Pancreas (tissue), 10 donors: ENCODE data around the gene CTDNEP1. TPM values are rescaled to one million over a fixed set of nuclear protein-coding genes. Genes with fewer than 3 reads are reported as not detected.

ENCODE experiments used
- ATAC-seq, 4 donors: fragments of 200-7000 bp; cut with Tn5 transposase; one replicate each; pipeline versions ENCODE4 v1.8.0 to v1.9.1; 2020; ENCODE audit warnings: mild to moderate bottlenecking in 4 of 4, moderate library complexity in 4 of 4
- DNase-seq, 6 donors: peaks; one replicate each; pipeline ENCODE4 v3.0.0-alpha.2; 2020
- FAIRE-seq: peaks from 2 replicates; lab custom pipeline; 2012; peaks lifted over from hg19 to GRCh38; lab: Jason Lieb, UNC
- H3K27ac ChIP-seq, 4 donors: fragments of 200-600 bp; sonication (generic); 1 replicate in 3 of 4; 2 replicates in 1 of 4; pipeline versions ENCODE4 v1.5.0 to v1.8.0; 2020
- H3K27me3 ChIP-seq, 4 donors: fragments of 200-600 bp; one replicate each; pipeline ENCODE4 v1.8.0; 2021
- H3K36me3 ChIP-seq, 3 donors: fragments of 200-600 bp; sonication (generic) in 1 of 3; one replicate each; pipeline versions ENCODE4 v1.5.0 to v1.8.0; 2020 to 2021
- H3K4me1 ChIP-seq, 3 donors: fragments of 200-600 bp; one replicate each; pipeline ENCODE4 v1.8.0; 2021
- H3K4me3 ChIP-seq, 4 donors: fragments of 200-600 bp; sonication (generic) in 2 of 4; one replicate each; pipeline versions ENCODE4 v1.5.0 to v1.8.0; 2020 to 2021
- H3K9me3 ChIP-seq, 4 donors: fragments of 200-600 bp; one replicate each; pipeline ENCODE4 v1.8.0; 2021
- WGBS, 2 donors: extraction: QIAGEN DNeasy Blood & Tissue Kit; methylation state at CpG; one replicate each; pipeline ENCODE4 v1.1.7; 2013; 5-methylcytosine and 5-hydroxymethylcytosine counted together
- intact Hi-C, 3 donors: fragments of 100-400 bp; cut with DNase I; formaldehyde crosslinking; loops; one replicate each; pipeline versions ENCODE4 v1.11.1 to v1.14.2; 2022
- polyA plus RNA-seq, 2 donors: library from polyadenylated mRNA; stranded (reverse); fragments of 200-250 nt; gene quantifications; one replicate each; pipeline ENCODE4 v1.2.3, GENCODE V29; 2013
- total RNA-seq, 6 donors: library from RNA; stranded (reverse); fragmentation: NEBNext Ultra II Directional in 4 of 6; extraction: Animal tissue kit (Norgen Biotek cat#: 25700) in 4 of 6; gene quantifications; one replicate each; pipeline versions ENCODE4 v1.2.1 to v1.2.4, GENCODE V29; 2021 to 2023
- TF ChIP-seq, protein P1 (sequence below), 4 donors: fragments of 200-600 bp; sonication (generic) in 3 of 4; IDR thresholded peaks; one replicate each; pipeline versions ENCODE4 v1.5.0 to v1.8.0; 2021; ENCODE audit warnings: antibody characterized with exemption in 4 of 4
- donor health status: healthy with polysubstance abuse.
- donor health status: DM: no; HTN: no; CAD: no; lungs with moderate emphysema.
- donor health status: DM: no; HTN: no; CAD: no.
- donor health status: control.
- donor health status: control.
- donor health status: Bipolar disorder and iron deficiency.
- donor health status: DM: yes; HTN: yes; CAD: no.
- donor health status: DM: no; HTN: no; CAD: no.
- donor health status: DM: no; HTN: no; CAD: no.
- donor health status: DM: yes; HTN: yes; CAD: no.

Gene CTDNEP1
- total and polyA plus RNA-seq, 8 donors: 42.0 to 75.2 (median 53.8) TPM

- TF ChIP-seq, protein P1, sequence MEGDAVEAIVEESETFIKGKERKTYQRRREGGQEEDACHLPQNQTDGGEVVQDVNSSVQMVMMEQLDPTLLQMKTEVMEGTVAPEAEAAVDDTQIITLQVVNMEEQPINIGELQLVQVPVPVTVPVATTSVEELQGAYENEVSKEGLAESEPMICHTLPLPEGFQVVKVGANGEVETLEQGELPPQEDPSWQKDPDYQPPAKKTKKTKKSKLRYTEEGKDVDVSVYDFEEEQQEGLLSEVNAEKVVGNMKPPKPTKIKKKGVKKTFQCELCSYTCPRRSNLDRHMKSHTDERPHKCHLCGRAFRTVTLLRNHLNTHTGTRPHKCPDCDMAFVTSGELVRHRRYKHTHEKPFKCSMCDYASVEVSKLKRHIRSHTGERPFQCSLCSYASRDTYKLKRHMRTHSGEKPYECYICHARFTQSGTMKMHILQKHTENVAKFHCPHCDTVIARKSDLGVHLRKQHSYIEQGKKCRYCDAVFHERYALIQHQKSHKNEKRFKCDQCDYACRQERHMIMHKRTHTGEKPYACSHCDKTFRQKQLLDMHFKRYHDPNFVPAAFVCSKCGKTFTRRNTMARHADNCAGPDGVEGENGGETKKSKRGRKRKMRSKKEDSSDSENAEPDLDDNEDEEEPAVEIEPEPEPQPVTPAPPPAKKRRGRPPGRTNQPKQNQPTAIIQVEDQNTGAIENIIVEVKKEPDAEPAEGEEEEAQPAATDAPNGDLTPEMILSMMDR (IDR thresholded peaks at IDR 0.05): no peak
- DNase-seq (peak in 4 of 6 donors; percentile 50 to 88 (median 69)), ATAC-seq (peak in 1 of 4 donors; percentile 1)
These were observed 573 bp downstream of the CTDNEP1 start for GRCh38 chr17:7250695-7251627.

DNA sequence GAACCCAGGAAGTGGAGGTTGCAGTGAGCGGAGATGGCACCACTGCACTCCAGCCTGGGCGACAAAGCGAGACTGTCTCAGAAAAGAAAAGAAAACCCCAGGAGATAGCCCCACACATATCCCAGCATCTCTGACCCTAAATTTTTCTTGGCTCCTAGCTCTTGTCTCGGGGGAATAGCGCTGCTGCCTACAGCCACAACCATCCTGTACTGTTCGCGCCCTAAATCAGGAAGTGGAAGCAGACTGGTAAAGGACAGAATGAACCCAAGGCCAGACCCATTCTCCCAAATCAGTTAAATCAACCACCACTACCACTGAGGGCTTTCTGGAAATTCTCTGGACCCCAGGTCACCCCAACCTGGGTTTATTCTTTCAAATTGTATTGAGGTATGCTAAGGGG, 1.7 kb downstream of the CTDNEP1 start:
- peak overlapping the region in 1 of 4 donors; percentile 12 for H3K27ac ChIP-seq
- 83 to 86% methylated on average over 7 of the region's 7 CpGs for WGBS, 2 donors
- ATAC-seq (no peak), DNase-seq (no peak), FAIRE-seq (no peak)
- peaks cover 8 to 27% (median 11%) of the 10 kb centered on the region in 3 donors for H3K4me1 ChIP-seq
- intact Hi-C loops: no loop called here
- H3K27me3 ChIP-seq: no peaks in the 10 kb centered on the region
- peak overlapping the region in 3 of 4 donors; percentile 86 to 97 (median 95) for H3K4me3 ChIP-seq
- H3K36me3 ChIP-seq: peaks cover 0 to 7% (median 0%) of the 10 kb centered on the region in 3 donors
- no peaks in the 10 kb centered on the region for H3K9me3 ChIP-seq
- TF ChIP-seq, protein P1 (IDR thresholded peaks at IDR 0.05): no peak

More at GRCh38 chr17:7250695-7251627, 573 bp downstream of the CTDNEP1 start:
- intact Hi-C loops: no loop called here
- Histone ChIP-seq H3K27me3 (no peaks in the 10 kb centered on the region), H3K9me3 (no peaks in the 10 kb centered on the region), H3K4me3 (peak overlapping the region; percentile 86 to 97 (median 90)), H3K27ac (peak overlapping the region; percentile 99 to 100 (median 100)), H3K36me3 (peaks cover 0 to 15% (median 1%) of the 10 kb centered on the region in 3 donors), H3K4me1 (peaks cover 8 to 27% (median 11%) of the 10 kb centered on the region in 3 donors)
- WGBS, 2 donors: 1 to 2% methylated on average over 45 to 55 of the region's 55 CpGs
- no peak for FAIRE-seq

- DNase-seq (no peak), ATAC-seq (no peak), FAIRE-seq (no peak)
- Histone ChIP-seq H3K36me3 (peaks cover 0 to 4% (median 0%) of the 10 kb centered on the region in 3 donors), H3K27me3 (no peaks in the 10 kb centered on the region), H3K4me3 (no peak overlapping the region), H3K4me1 (peaks cover 8 to 27% (median 11%) of the 10 kb centered on the region in 3 donors), H3K9me3 (no peaks in the 10 kb centered on the region), H3K27ac (no peak overlapping the region)
- TF ChIP-seq, protein P1 (IDR thresholded peaks at IDR 0.05): no peak
- intact Hi-C loops: no loop called here
- 71 to 77% methylated on average over 6 of the region's 6 CpGs for WGBS, 2 donors
These were observed 2.3 kb downstream of the CTDNEP1 start for GRCh38 chr17:7249214-7249613.

DNA sequence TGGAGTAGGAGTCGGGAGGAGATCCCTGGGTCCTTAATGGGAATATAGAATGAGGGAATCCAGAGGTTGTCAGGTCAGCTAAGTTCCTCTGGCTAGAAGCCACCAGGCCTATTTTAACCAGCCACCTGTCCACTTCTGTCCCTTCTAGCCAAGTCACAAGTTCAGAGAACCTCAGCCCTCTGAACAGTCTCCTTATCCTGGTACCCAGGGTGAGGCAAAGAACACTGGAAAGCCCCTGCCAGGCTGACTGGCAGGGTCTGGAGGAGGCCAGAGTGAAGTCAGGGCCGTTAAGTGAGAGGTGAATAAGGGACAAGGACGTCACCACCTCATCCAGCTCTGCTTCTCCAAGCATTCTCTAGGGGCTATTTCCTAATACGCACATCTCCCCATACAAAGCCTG, 2.7 kb downstream of the CTDNEP1 start:
- H3K9me3 ChIP-seq: no peaks in the 10 kb centered on the region
- H3K36me3 ChIP-seq: peaks cover 0 to 4% (median 0%) of the 10 kb centered on the region in 3 donors
- TF ChIP-seq, protein P1 (IDR thresholded peaks at IDR 0.05): no peak
- H3K4me3 ChIP-seq: no peak overlapping the region
- no peak overlapping the region for H3K27ac ChIP-seq
- no peak for FAIRE-seq
- WGBS, 2 donors: 55 to 65% methylated on average over 4 of the region's 4 CpGs
- ATAC-seq: no peak
- intact Hi-C loops: no loop called here
- H3K27me3 ChIP-seq: no peaks in the 10 kb centered on the region
- peaks cover 8 to 30% (median 11%) of the 10 kb centered on the region in 3 donors for H3K4me1 ChIP-seq
- no peak for DNase-seq
